ENCODE measurements around the gene GPRIN1.
"Not testable (repeated sequence)": the region's sequence is repeated elsewhere in the genome, so short reads cannot be mapped to it uniquely, and the experiment has no call there.

GPRIN1 gene

GRCh38 chr5:176624938-176625337, 15.0 kb upstream of the GPRIN1 start:
- DNase-seq (ENCODE audit: low read depth) = no peak

- no peak for DNase-seq (ENCODE audit: low read depth)
Measured at GRCh38 chr5:176624142-176624541, 14.2 kb upstream of the GPRIN1 start.

- DNase-seq (ENCODE audit: low read depth) = no peak
Measured at GRCh38 chr5:176621661-176622079, 11.7 kb upstream of the GPRIN1 start.

- no peak for DNase-seq (ENCODE audit: low read depth)
Measured at GRCh38 chr5:176620333-176620981, 10.5 kb upstream of the GPRIN1 start.

GRCh38 chr5:176619569-176620332, 9.8 kb upstream of the GPRIN1 start:
- no peak for DNase-seq (ENCODE audit: low read depth)

GRCh38 chr5:176619203-176619568, 9.2 kb upstream of the GPRIN1 start:
- peak; percentile 80 for DNase-seq (ENCODE audit: low read depth)

- no peak for DNase-seq (ENCODE audit: low read depth)
Measured at GRCh38 chr5:176618783-176619182, 8.8 kb upstream of the GPRIN1 start.

- no peak for DNase-seq (ENCODE audit: low read depth)
Measured at GRCh38 chr5:176616511-176616910, 6.6 kb upstream of the GPRIN1 start.

GRCh38 chr5:176614805-176615478, 5.0 kb upstream of the GPRIN1 start:
- DNase-seq (ENCODE audit: low read depth) = no peak

- DNase-seq (ENCODE audit: low read depth) = no peak
Measured at GRCh38 chr5:176612855-176613254, 2.9 kb upstream of the GPRIN1 start.

- no peak for DNase-seq (ENCODE audit: low read depth)
Measured at GRCh38 chr5:176612008-176612407, 2.1 kb upstream of the GPRIN1 start.

GRCh38 chr5:176611435-176611834, 1.5 kb upstream of the GPRIN1 start:
- DNase-seq (ENCODE audit: low read depth) = peak; percentile 30

- no peak for DNase-seq (ENCODE audit: low read depth)
Measured at GRCh38 chr5:176610435-176610773, 448 bp upstream of the GPRIN1 start.

- no peak for DNase-seq (ENCODE audit: low read depth)
Measured at GRCh38 chr5:176608937-176609723, 826 bp downstream of the GPRIN1 start.

- DNase-seq (ENCODE audit: low read depth) = no peak
Measured at GRCh38 chr5:176608142-176608705, 1.7 kb downstream of the GPRIN1 start.

GRCh38 chr5:176606875-176607274, 3.1 kb downstream of the GPRIN1 start:
- DNase-seq (ENCODE audit: low read depth) = no peak

- DNase-seq (ENCODE audit: low read depth) = no peak
Measured at GRCh38 chr5:176606032-176606431, 3.9 kb downstream of the GPRIN1 start.

GRCh38 chr5:176603091-176603490, 6.9 kb downstream of the GPRIN1 start:
- no peak for DNase-seq (ENCODE audit: low read depth)

- no peak for DNase-seq (ENCODE audit: low read depth)
Measured at GRCh38 chr5:176601901-176602482, 8.0 kb downstream of the GPRIN1 start.

GRCh38 chr5:176599749-176600430, 10.1 kb downstream of the GPRIN1 start:
- DNase-seq (ENCODE audit: low read depth) = not testable (repeated sequence)
